ENCODE data around the gene COQ4.
A peak's percentile ranks its signal among the peaks of the same experiment; 100 is the strongest.
"Not testable (repeated sequence)": the region's sequence is repeated elsewhere in the genome, so short reads cannot be mapped to it uniquely, and the experiment has no call there.

The COQ4 gene

GRCh38 chr9:128322404-128323211 lies at the start of gene COQ4, which contains the start of gene TRUB2:
Gene COQ4 (plus strand): TSS chr9:128322839. CDS start chr9:128322859, 20 bp downstream.
Gene TRUB2 (minus strand): TSS chr9:128322447. CDS start chr9:128322408, 39 bp downstream.
- peak within 1 kb of the TSS; percentile 94 for H3K9ac ChIP-seq (ENCODE audit: low read depth, low read length)
- no peaks in the 10 kb centered on the region for H3K9me3 ChIP-seq (ENCODE audit: control insufficient read depth, insufficient read depth, low read length)

GRCh38 chr9:128274245-128274644 lies 48.4 kb upstream of the COQ4 start:
- peaks cover 6% of the 10 kb centered on the region for H3K36me3 ChIP-seq (ENCODE audit: insufficient read depth, low read length)
- no peaks in the 10 kb centered on the region for H3K9me3 ChIP-seq (ENCODE audit: control insufficient read depth, insufficient read depth, low read length)
- H3K4me1 ChIP-seq (ENCODE audit: insufficient read depth, low read length): no peaks in the 10 kb centered on the region
- no peak overlapping the region for H3K9ac ChIP-seq (ENCODE audit: low read depth, low read length)

More at GRCh38 chr9:128322404-128323211, at the start of gene COQ4, which contains the start of gene TRUB2:
- H3K4me1 ChIP-seq (ENCODE audit: insufficient read depth, low read length): peaks cover 6% of the 10 kb centered on the region; the same call in 1 of the 2 replicates
- 0 out of 2 replicates have a peak, but pooled peaks cover 4% of the 10 kb centered on the region for H3K36me3 ChIP-seq (ENCODE audit: insufficient read depth, low read length)

- no peaks in the 10 kb centered on the region for H3K9me3 ChIP-seq (ENCODE audit: control insufficient read depth, insufficient read depth, low read length)
- peak within 1 kb of the TSS; percentile 98 for H3K9ac ChIP-seq (ENCODE audit: low read depth, low read length)
- H3K36me3 ChIP-seq (ENCODE audit: insufficient read depth, low read length): peaks cover 6% of the 10 kb centered on the region
- H3K4me1 ChIP-seq (ENCODE audit: insufficient read depth, low read length): no peaks in the 10 kb centered on the region
Observed at GRCh38 chr9:128275198-128276007, 47.2 kb upstream of the COQ4 start, which contains the start of gene GOLGA2. Gene GOLGA2 (minus strand): TSS chr9:128276007. CDS start chr9:128275976, 31 bp downstream.

- H3K9ac ChIP-seq (ENCODE audit: low read depth, low read length): peak within 1 kb of the TSS; percentile 98
- H3K9me3 ChIP-seq (ENCODE audit: control insufficient read depth, insufficient read depth, low read length): no peaks in the 10 kb centered on the region
- H3K4me1 ChIP-seq (ENCODE audit: insufficient read depth, low read length): no peaks in the 10 kb centered on the region
- H3K36me3 ChIP-seq (ENCODE audit: insufficient read depth, low read length): peaks cover 6% of the 10 kb centered on the region
Observed at GRCh38 chr9:128276008-128276573, 46.5 kb upstream of the COQ4 start, which contains the start of gene SWI5. Gene SWI5 (plus strand): TSS chr9:128276276.

- Histone ChIP-seq H3K9ac (ENCODE audit: low read depth, low read length) (peak overlapping the region; percentile 98), H3K9me3 (ENCODE audit: control insufficient read depth, insufficient read depth, low read length) (no peaks in the 10 kb centered on the region), H3K4me1 (ENCODE audit: insufficient read depth, low read length) (no peaks in the 10 kb centered on the region), H3K36me3 (ENCODE audit: insufficient read depth, low read length) (peaks cover 6% of the 10 kb centered on the region)
Observed at GRCh38 chr9:128276574-128277270, 45.9 kb upstream of the COQ4 start.

GRCh38 chr9:128279088-128280073 lies 43.3 kb upstream of the COQ4 start:
- H3K4me1 ChIP-seq (ENCODE audit: insufficient read depth, low read length); H3K36me3 ChIP-seq (ENCODE audit: insufficient read depth, low read length); H3K9ac ChIP-seq (ENCODE audit: low read depth, low read length); H3K9me3 ChIP-seq (ENCODE audit: control insufficient read depth, insufficient read depth, low read length): not testable (repeated sequence)

- Histone ChIP-seq H3K9me3 (ENCODE audit: control insufficient read depth, insufficient read depth, low read length) (no peaks in the 10 kb centered on the region), H3K36me3 (ENCODE audit: insufficient read depth, low read length) (peaks cover under 1% of the 10 kb centered on the region; the same call in 1 of the 2 replicates), H3K4me1 (ENCODE audit: insufficient read depth, low read length) (no peaks in the 10 kb centered on the region), H3K9ac (ENCODE audit: low read depth, low read length) (no peak overlapping the region)
Observed at GRCh38 chr9:128280084-128280622, 42.5 kb upstream of the COQ4 start.

GRCh38 chr9:128282500-128282899 lies 40.1 kb upstream of the COQ4 start:
- Histone ChIP-seq H3K9me3 (ENCODE audit: control insufficient read depth, insufficient read depth, low read length) (no peaks in the 10 kb centered on the region), H3K36me3 (ENCODE audit: insufficient read depth, low read length) (peaks cover 3% of the 10 kb centered on the region; the same call in 1 of the 2 replicates), H3K9ac (ENCODE audit: low read depth, low read length) (no peak overlapping the region), H3K4me1 (ENCODE audit: insufficient read depth, low read length) (no peaks in the 10 kb centered on the region)

GRCh38 chr9:128285033-128285784 lies 37.4 kb upstream of the COQ4 start:
- no peaks in the 10 kb centered on the region for H3K9me3 ChIP-seq (ENCODE audit: control insufficient read depth, insufficient read depth, low read length)
- no peaks in the 10 kb centered on the region for H3K4me1 ChIP-seq (ENCODE audit: insufficient read depth, low read length)
- peaks cover 3% of the 10 kb centered on the region; the same call in 1 of the 2 replicates for H3K36me3 ChIP-seq (ENCODE audit: insufficient read depth, low read length)
- H3K9ac ChIP-seq (ENCODE audit: low read depth, low read length): no peak overlapping the region

- Histone ChIP-seq H3K4me1 (ENCODE audit: insufficient read depth, low read length) (no peaks in the 10 kb centered on the region), H3K9ac (ENCODE audit: low read depth, low read length) (no peak overlapping the region), H3K9me3 (ENCODE audit: control insufficient read depth, insufficient read depth, low read length) (no peaks in the 10 kb centered on the region), H3K36me3 (ENCODE audit: insufficient read depth, low read length) (peaks cover 3% of the 10 kb centered on the region; the same call in 1 of the 2 replicates)
Observed at GRCh38 chr9:128286440-128286839, 36.2 kb upstream of the COQ4 start.

GRCh38 chr9:128288273-128289004 lies 34.2 kb upstream of the COQ4 start:
- no peak overlapping the region for H3K9ac ChIP-seq (ENCODE audit: low read depth, low read length)
- H3K36me3 ChIP-seq (ENCODE audit: insufficient read depth, low read length): peaks cover 3% of the 10 kb centered on the region; the same call in 1 of the 2 replicates
- H3K9me3 ChIP-seq (ENCODE audit: control insufficient read depth, insufficient read depth, low read length): no peaks in the 10 kb centered on the region
- H3K4me1 ChIP-seq (ENCODE audit: insufficient read depth, low read length): no peaks in the 10 kb centered on the region

All from ES-I3 (cell line).